Mononuclear cell (primary cell): ENCODE results near the gene SLC22A1. TPM values are rescaled to one million over a fixed set of nuclear protein-coding genes. Genes with fewer than 3 reads are reported as not detected.
"Not testable (repeated sequence)": the region's sequence is repeated elsewhere in the genome, so short reads cannot be mapped to it uniquely, and the experiment has no call there.

ENCODE experiments used
- H3K27me3 ChIP-seq: 2 replicates; pipeline ENCODE4 v1.6.0; 2011; ENCODE audit warnings: low read length, control low read depth; ENCODE audit not compliant: insufficient read depth
- H3K4me1 ChIP-seq: 2 replicates; pipeline ENCODE4 v1.5.1; 2011; ENCODE audit warnings: mild to moderate bottlenecking, low read length, control low read depth; ENCODE audit not compliant: insufficient read depth
- H3K4me3 ChIP-seq: 2 replicates; pipeline ENCODE4 v1.5.1; 2011; ENCODE audit warnings: mild to moderate bottlenecking, low read length, moderate library complexity
- H3K9me3 ChIP-seq: 2 replicates; pipeline ENCODE4 v1.5.1; 2011; ENCODE audit warnings: low read depth, mild to moderate bottlenecking, control low read depth, low read length
- total RNA-seq: library from RNA; depleted of rRNA; stranded (reverse); fragments of >200 nt; gene quantifications from one replicate; pipeline ENCODE4 v1.2.3, GENCODE V29; 2012

The SLC22A1 gene
- total RNA-seq, 1 donor: 0.21 TPM

DNA sequence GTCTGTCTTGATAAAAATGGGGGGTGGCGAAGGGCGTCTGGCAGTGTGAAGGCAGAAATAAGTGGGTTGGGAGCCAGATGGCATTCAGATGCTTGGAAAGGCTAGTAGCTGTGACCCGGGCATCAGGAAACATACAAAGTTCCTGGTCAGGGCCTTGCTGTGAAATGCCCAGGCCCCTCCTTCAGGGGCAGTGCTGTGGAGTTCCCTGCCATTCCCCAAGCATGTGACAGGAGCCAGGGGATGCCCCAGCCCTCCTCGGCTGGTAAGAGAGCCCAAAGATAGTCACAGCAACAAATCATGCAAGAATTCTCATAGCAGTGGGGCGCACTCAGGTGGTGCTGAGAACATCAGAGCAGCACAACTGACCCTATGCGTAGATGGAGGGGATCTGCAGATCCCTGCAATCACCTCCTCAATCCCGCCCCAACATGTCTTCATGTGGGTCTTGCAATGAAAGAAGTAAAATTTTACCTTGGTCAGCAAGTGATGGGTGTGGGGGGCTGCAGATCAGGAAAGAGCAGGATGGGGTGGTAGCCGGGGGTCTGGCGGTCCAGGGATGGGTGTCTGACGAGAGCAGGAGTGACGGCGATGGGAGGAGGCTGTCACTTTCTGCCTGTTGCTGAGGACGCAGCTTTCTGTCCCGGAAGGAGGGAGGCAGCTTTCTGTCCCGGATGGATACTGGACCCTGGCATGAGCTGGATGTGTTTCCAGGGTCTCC lies 39.5 kb downstream of the SLC22A1 start:
- Histone ChIP-seq H3K4me1 (no peaks in the 10 kb centered on the region), H3K9me3 (no peaks in the 10 kb centered on the region), H3K27me3 (no peaks in the 10 kb centered on the region), H3K4me3 (no peak overlapping the region)

DNA sequence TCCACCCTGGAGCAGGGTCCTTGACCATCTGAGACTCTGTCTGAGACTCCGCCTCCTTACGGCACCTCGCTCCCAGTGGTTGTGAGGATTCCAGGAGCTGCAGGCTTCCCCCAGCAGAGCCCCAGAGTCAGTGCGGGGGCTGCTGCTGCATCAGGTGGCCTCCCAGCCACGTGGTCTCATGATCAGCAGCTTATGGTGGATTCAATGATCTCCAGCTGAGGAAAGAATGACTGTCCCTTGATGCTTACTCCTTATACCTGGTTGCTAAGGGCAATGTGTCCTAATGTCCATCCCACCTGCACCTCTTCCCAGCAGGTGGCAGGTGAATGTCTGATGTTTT lies 40.0 kb downstream of the SLC22A1 start:
- H3K4me1 ChIP-seq: no peaks in the 10 kb centered on the region
- H3K4me3 ChIP-seq: no peak overlapping the region
- H3K9me3 ChIP-seq: no peaks in the 10 kb centered on the region
- H3K27me3 ChIP-seq: no peaks in the 10 kb centered on the region

DNA sequence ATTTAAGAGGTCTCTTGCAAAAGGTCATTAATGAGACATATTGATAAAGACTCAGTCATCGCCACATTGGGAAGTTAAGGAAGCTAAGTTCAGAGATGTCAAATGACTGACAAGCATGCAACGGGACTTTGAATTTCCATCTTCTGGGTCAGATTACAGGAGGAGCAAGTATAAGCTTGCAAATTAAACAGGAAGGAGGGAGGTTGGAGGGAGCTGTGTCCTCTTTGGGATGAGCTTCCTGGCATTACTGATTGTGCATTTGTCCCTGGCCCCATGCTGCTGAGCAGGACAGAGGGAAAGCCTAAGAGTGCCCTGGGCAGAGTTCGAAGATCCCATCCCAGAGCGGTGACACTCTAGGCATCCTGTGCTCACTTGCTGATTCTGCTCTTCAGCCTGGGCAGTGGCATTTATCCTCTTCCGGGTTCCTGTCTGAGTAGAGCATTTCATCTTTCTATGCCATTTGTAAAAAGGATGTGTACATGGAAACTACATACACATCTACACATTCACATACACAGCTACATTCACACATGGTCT lies 40.5 kb downstream of the SLC22A1 start:
- Histone ChIP-seq H3K4me1 (no peaks in the 10 kb centered on the region), H3K27me3 (no peaks in the 10 kb centered on the region), H3K4me3 (no peak overlapping the region), H3K9me3 (no peaks in the 10 kb centered on the region)

DNA sequence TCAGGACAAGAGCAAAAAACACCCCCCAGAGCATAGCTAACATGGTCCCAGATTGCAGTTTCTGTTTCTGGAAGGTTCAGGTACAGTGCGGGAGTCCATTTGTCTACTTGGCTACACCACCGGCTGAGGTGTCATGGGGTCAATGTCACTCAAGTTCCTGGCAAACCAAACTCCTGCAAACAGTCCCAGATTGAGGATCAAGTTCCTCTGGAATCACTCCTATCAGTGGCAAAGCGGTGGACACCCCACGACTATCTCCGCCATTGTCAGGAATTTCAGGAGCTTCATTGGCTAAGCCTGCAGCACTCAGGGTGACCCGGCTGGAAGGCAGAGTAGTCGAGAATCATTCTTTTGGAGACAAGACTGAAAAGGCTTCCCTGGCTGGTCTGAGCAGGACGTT lies 41.8 kb downstream of the SLC22A1 start:
- H3K9me3 ChIP-seq: no peaks in the 10 kb centered on the region
- H3K27me3 ChIP-seq: no peaks in the 10 kb centered on the region
- H3K4me1 ChIP-seq: no peaks in the 10 kb centered on the region
- H3K4me3 ChIP-seq: no peak overlapping the region

DNA sequence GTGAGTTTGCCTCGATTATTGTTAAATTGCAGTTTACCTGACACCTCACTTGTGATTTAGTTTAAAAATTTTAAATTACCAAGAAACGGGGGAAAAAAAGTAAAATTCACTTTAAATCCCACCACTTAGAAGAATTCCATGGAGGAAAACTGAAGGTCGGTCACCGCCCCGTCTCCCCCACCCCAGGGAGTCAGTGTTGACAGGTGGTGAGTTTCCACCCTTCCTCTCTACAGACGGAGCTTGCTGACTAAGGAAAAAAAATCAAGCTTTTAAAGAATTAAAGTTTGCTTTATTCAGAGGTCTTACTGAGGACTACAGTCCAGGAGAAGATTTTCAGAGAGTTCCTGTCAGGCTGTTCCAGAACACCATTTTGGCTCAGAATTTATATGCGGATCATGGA lies 42.3 kb downstream of the SLC22A1 start:
- Histone ChIP-seq H3K9me3 (no peaks in the 10 kb centered on the region), H3K4me3 (no peak overlapping the region), H3K27me3 (no peaks in the 10 kb centered on the region), H3K4me1 (no peaks in the 10 kb centered on the region)

DNA sequence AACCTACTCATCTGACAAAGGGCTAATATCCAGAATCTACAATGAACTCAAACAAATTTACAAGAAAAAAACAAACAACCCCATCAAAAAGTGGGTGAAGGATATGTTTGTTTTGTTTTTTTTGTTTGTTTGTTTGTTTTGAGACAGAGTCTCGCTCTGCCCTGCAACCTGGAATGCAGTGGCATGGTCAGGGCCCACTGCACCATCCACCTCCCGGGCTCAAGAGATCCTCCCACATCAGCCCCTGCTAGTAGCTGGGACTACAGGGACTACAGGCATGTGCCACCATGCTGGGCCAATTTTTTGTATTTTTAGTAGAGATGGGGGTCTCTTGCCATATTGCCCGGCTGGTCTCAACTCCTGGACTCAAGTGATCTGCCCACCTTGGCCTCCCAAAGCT lies 44.3 kb downstream of the SLC22A1 start:
- not testable (repeated sequence) for H3K9me3 ChIP-seq, H3K27me3 ChIP-seq

DNA sequence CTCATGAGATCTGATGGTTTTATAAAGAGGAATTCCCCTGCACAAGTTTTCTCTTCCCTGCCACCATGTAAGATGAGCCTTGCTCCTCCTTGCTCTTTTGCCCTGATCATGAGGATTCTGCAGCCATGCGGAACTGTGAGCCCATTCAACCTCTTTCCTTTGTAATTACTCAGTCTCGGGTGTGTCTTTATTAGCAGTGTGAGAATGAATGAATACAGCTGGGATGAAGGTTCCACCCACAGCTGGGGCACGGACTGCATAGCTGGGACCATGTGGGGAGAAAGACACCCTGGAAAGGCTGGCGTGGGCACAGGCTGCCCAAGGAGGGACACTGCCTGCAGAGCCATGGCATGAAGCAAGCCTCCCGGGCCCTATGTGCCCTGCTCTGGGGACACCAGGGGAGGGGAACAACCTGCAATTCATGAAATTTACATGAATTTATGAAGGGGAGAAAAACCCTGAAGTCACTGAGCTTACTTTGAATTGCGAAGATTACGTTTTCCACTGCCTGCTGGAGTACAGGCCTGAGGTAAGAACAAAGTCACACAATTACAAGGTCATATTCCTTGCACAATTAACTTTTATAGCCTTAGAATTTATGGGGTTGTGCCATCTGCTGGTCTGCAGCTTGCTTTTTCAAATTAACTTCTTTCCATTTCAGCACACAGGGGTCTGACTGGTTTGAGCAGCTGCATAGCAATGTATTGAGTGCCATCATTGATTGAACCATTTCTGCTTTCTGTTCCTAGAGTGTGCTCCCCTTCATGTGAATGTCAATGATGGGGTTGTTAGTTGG lies 46.2 kb downstream of the SLC22A1 start:
- Histone ChIP-seq H3K9me3 (no peaks in the 10 kb centered on the region), H3K4me1 (no peaks in the 10 kb centered on the region), H3K27me3 (no peaks in the 10 kb centered on the region), H3K4me3 (no peak overlapping the region)

More for the DNA sequence above, 44.3 kb downstream of the SLC22A1 start:
- H3K4me3 ChIP-seq, H3K4me1 ChIP-seq: not testable (repeated sequence)

DNA sequence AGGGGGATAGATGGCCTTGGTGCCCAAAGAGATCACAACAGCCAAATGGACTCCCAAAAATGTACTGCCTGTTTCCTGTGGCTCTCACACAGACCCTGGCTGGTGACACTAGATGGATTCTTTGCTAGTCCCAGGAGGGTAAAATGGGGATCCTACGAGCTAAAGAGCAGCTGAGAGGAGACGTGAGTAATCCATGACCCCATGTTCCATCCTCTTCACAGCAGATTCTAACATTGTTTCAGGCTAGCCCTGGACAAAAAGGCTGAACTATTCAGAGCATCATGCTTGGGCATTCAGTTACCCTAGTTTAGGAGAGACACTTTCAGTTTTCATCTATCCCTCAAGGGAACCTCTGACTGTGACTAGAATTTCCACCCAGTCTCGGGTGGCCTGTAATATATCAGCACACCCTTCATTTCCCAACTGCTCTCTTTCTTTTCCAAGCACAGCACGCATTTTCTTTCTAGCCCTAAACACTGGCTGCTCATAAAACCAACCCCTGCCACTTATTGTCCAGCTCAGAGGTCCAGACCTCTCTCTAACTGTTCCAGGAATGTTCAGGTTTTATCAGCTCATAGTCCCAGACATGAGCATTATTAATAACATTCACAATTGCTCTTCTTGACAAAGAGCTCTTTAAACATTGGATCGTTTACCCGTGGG lies 48.5 kb downstream of the SLC22A1 start:
- no peaks in the 10 kb centered on the region for H3K9me3 ChIP-seq
- H3K27me3 ChIP-seq: no peaks in the 10 kb centered on the region
- H3K4me1 ChIP-seq: no peaks in the 10 kb centered on the region
- no peak overlapping the region for H3K4me3 ChIP-seq

DNA sequence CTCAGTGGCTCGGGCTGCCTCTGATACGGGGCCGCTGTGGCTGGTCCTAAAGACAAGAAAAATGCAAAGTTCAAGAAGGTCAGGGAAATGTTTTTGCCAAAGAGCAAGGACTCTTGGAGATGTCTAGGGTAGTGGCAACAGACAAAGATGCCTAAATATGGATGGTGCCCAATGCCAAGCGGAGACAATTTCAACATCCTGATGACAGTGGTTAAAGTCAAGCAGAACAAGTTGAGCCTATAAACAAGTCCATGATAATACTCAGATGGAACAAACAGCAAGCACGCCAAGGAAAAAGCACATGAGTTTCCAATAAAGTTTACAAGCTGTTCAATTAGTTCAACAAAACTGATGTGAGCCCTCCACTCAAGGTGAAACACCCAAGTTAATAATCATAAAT lies 51.1 kb downstream of the SLC22A1 start:
- Histone ChIP-seq H3K9me3 (no peaks in the 10 kb centered on the region), H3K4me3 (no peak overlapping the region), H3K27me3 (no peaks in the 10 kb centered on the region), H3K4me1 (no peaks in the 10 kb centered on the region)

DNA sequence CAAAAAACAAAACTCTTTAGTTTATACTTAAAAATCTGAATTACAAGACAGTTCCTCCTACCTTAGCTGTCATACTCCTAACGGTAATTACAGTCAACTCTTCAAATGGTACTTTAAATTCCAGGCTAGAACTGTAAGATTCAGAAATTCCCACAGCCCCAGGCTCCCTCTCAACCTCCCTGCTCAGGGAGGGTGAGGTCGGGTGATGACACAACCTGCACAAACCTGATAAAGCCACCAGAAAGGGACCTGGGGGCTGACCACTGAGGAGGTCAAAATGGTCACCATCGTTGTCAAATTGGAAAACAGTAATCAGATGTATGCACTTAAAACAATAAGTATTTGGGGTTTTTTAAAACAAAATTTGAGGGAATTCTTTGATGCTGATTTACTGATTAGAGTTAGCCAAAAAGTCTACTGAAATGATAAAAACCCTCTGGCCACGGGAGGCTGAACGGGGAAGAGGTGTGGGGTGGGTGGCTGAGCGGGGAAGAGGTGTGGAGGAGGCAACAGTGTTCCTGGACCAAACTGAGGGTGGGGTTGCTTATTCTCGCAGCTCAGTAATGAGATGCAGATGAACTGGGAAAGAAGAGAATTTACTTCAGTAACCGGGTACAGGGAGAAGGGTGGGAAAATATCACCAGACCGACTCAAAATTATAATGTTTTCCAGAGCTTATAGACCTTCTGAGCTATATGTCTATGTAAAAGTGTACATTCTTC lies 52.4 kb downstream of the SLC22A1 start:
- no peaks in the 10 kb centered on the region for H3K9me3 ChIP-seq
- H3K27me3 ChIP-seq: no peaks in the 10 kb centered on the region
- H3K4me3 ChIP-seq: no peak overlapping the region
- H3K4me1 ChIP-seq: no peaks in the 10 kb centered on the region

DNA sequence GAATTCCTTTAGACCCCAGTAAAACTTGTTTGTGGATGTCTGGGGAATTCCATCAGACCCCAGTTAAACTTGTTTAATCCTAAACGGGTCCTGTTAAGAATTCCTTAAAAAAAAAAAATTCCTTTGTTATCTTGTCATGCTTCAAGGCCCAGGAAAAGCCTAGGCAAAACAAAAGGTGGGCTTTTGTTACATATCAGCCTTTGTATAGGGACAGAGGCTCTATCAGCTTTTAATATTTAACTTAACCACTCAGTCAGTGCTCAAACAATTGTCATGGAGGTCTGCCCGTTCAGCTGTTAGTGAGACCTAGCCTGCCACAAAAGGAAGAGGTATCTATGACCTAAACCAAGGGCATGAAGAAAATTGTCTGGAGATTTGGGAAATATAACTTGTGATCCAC lies 53.1 kb downstream of the SLC22A1 start:
- Histone ChIP-seq H3K4me1 (no peaks in the 10 kb centered on the region), H3K27me3 (no peaks in the 10 kb centered on the region), H3K9me3 (no peaks in the 10 kb centered on the region), H3K4me3 (no peak overlapping the region)

DNA sequence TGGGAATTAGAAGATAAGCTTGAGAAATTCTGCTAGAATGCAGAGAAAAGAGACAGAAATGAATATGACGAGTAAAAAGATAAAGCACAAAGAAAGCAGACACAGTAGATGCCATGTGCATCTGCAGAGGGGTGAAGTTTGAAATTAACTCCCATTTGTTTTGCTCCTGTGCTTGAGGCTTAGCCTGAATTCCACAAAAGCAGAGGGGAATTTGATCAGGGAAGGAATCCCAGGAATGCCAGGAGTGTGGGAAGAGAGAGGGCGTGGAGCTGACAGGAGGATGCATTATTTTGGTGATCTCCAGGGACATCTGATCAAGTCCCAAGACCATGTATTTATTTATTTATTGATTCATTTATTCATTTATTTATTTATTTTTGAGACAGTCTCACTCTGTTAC lies 55.6 kb downstream of the SLC22A1 start:
- H3K27me3 ChIP-seq: no peaks in the 10 kb centered on the region
- no peaks in the 10 kb centered on the region for H3K4me1 ChIP-seq
- no peak overlapping the region for H3K4me3 ChIP-seq
- H3K9me3 ChIP-seq: no peaks in the 10 kb centered on the region

DNA sequence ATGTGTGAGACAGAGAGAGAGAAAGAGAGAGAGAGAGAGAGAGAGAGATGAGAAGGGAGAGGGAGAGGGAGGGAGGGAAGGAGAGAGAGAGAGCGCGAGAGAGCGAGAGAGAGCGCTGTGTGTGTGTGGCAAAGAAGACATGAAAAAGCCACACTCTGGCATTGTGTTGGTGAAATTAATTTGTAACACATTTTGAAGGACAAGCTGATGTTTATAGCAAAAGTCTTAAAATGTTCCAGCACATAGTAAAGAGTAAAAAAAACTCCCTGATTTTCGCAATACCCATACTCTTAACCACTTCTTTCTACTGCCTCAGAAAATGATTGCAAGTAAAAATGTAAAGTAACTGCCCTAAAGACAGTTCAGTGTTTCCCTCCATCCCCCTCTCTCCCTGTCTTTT lies 56.7 kb downstream of the SLC22A1 start:
- Histone ChIP-seq H3K27me3 (no peaks in the 10 kb centered on the region), H3K4me3 (no peak overlapping the region), H3K4me1 (no peaks in the 10 kb centered on the region), H3K9me3 (no peaks in the 10 kb centered on the region)

DNA sequence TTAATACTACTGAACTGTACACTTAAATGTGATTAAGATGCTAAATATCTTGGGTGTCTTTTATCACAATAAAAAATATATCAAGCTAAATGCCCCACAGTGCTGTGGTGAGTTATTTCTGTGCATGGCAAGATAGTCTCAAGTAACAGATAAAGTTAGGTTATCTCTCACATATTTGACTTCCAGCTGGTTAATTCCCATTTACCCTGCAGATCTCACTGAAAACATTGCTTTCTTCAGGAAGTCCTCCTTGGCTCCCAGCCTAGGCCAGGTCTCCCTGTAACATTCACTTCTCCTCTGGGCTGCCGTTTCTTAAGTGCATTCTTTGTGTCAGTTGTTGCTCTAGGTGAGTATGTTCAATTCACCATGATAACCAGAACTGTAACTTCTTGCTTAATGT lies 59.1 kb downstream of the SLC22A1 start:
- Histone ChIP-seq H3K4me3 (no peak overlapping the region), H3K9me3 (no peaks in the 10 kb centered on the region), H3K27me3 (no peaks in the 10 kb centered on the region), H3K4me1 (no peaks in the 10 kb centered on the region)

DNA sequence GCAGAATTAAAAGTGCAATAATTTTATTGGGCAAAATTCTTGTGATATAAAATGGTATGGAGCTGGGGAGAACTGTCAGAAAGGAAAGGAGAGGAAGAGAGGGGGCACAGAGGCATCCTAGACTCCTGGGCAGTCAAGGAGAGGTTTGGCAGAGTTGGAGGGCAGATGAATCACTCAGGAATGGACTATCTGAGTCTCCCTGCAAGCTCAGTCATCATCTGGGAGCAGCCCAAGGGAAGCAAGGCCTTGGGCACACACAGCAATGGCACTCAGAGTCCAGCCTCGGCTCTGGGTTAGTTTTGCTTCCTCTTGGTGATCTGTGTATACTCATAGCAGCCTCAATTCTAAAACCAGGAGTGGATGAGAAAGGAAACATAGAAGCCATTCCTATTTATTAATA lies 67.2 kb downstream of the SLC22A1 start:
- no peaks in the 10 kb centered on the region for H3K27me3 ChIP-seq
- no peaks in the 10 kb centered on the region for H3K4me1 ChIP-seq
- peaks cover 21% of the 10 kb centered on the region for H3K9me3 ChIP-seq
- H3K4me3 ChIP-seq: no peak overlapping the region
